Lower leg skin (tissue), 3 donors: ENCODE measurements around the gene CACNA1I.

Experiments used
- POLR2A ChIP-seq, 2 donors: fragments of 450-650 bp; IDR thresholded peaks; one replicate each; pipeline ENCODE4 v1.6.1; 2016 to 2017; ENCODE audit warnings: antibody characterized with exemption in 2 of 2, mild to moderate bottlenecking in 1 of 2, moderate library complexity in 1 of 2
- TF ChIP-seq, protein P1 (sequence below), 3 donors: fragments of 450-650 bp; IDR thresholded peaks; one replicate each; pipeline ENCODE4 v1.5.1; 2016; ENCODE audit warnings: antibody characterized with exemption in 3 of 3, mild to moderate bottlenecking in 3 of 3, moderate library complexity in 2 of 3

DNA sequence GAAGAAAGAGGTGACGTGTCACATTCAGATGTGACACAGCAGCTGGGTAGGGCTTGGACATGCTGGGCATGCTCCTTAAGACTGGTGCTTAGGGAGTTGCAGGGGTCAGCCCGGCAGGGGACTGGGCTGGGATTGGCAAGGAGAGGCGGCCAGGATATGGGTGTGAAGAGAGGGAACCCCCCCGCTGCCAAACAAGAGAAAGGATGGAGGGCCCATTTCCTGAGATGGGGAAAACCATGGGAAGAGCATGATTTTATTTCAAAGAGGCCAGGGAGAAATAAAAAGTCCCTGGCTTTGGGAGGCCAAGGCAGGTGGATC, 44.9 kb upstream of the CACNA1I start:
- TF ChIP-seq, protein P1, sequence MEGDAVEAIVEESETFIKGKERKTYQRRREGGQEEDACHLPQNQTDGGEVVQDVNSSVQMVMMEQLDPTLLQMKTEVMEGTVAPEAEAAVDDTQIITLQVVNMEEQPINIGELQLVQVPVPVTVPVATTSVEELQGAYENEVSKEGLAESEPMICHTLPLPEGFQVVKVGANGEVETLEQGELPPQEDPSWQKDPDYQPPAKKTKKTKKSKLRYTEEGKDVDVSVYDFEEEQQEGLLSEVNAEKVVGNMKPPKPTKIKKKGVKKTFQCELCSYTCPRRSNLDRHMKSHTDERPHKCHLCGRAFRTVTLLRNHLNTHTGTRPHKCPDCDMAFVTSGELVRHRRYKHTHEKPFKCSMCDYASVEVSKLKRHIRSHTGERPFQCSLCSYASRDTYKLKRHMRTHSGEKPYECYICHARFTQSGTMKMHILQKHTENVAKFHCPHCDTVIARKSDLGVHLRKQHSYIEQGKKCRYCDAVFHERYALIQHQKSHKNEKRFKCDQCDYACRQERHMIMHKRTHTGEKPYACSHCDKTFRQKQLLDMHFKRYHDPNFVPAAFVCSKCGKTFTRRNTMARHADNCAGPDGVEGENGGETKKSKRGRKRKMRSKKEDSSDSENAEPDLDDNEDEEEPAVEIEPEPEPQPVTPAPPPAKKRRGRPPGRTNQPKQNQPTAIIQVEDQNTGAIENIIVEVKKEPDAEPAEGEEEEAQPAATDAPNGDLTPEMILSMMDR (IDR thresholded peaks at IDR 0.05): no peak
- no peak for TF ChIP-seq POLR2A (IDR thresholded peaks at IDR 0.05)
